IMR-90 (cell line): Measurements from ENCODE around the gene CLNK. TPM values are rescaled to one million over a fixed set of nuclear protein-coding genes. Genes with fewer than 3 reads are reported as not detected.

ENCODE experiments used
- ATAC-seq: fragments of 200-7000 bp; cut with Tn5 transposase; 2 replicates; pipeline ENCODE4 v1.9.1; 2020; ENCODE audit warnings: low read depth, mild to moderate bottlenecking, moderate library complexity
- BruUV-seq: library from RNA; stranded (reverse); fragments of 400-500 nt; replicated peaks from 2 replicates; lab custom pipeline; 2021; lab: Mats Ljungman, UMichigan
- CTCF ChIA-PET: fragments of 300-600 bp; formaldehyde crosslinking; extraction: SDS; loops from one replicate; lab custom pipeline; 2021; ENCODE audit warnings: antibody characterized with exemption; lab: Yijun Ruan, JAX
- POLR2A ChIA-PET: fragments of 300-600 bp; sonication (Branson Sonifier 250); formaldehyde crosslinking; loops from one replicate; lab custom pipeline; 2022; ENCODE audit warnings: antibody characterized with exemption; ENCODE audit not compliant: unreplicated experiment; lab: Charles Lee
- DNase-seq: peaks from one replicate; pipeline ENCODE4 v3.0.0; 2013
- H2AFZ ChIP-seq: replicated peaks from 2 replicates; pipeline ENCODE3; 2013; ENCODE audit warnings: low read length, mild to moderate bottlenecking; ENCODE audit not compliant: poor library complexity
- H2AK5ac ChIP-seq: 2 replicates; pipeline ENCODE4 v1.6.1; 2013; ENCODE audit warnings: low read depth, low read length, inconsistent platforms
- H2AK9ac ChIP-seq: replicated peaks from 2 replicates; pipeline ENCODE3; 2013; ENCODE audit warnings: mild to moderate bottlenecking, low read depth, low read length, moderate library complexity; ENCODE audit not compliant: poor library complexity
- H2BK120ac ChIP-seq: 2 replicates; pipeline ENCODE4 v1.6.1; 2013; ENCODE audit warnings: low read depth, low read length, inconsistent platforms
- H2BK15ac ChIP-seq: 3 replicates; pipeline ENCODE4 v1.6.1; 2013; ENCODE audit warnings: low read depth, low read length, inconsistent platforms
- H2BK20ac ChIP-seq: 2 replicates; pipeline ENCODE4 v1.6.1; 2013; ENCODE audit warnings: low read depth, mild to moderate bottlenecking, inconsistent platforms, low read length, moderate library complexity
- H2BK5ac ChIP-seq: 2 replicates; pipeline ENCODE4 v1.6.1; 2013; ENCODE audit warnings: mild to moderate bottlenecking, low read depth, low read length, inconsistent platforms; ENCODE audit not compliant: poor library complexity, severe bottlenecking
- H3K14ac ChIP-seq: replicated peaks from 2 replicates; pipeline ENCODE4 v1.6.1; 2013; ENCODE audit warnings: low read depth, low read length, inconsistent platforms
- H3K18ac ChIP-seq: 2 replicates; pipeline ENCODE4 v1.6.1; 2013; ENCODE audit warnings: low read depth, low read length, control low read depth
- H3K23ac ChIP-seq: 2 replicates; pipeline ENCODE4 v1.6.1; 2013; ENCODE audit warnings: low read depth, low read length, inconsistent platforms
- H3K27ac ChIP-seq: 2 replicates; pipeline ENCODE4 v1.5.1; 2013; ENCODE audit warnings: mild to moderate bottlenecking, control low read depth, low read length; ENCODE audit not compliant: insufficient read depth
- H3K27me3 ChIP-seq: 2 replicates; pipeline ENCODE4 v1.6.1; 2013; ENCODE audit warnings: low read length; ENCODE audit not compliant: control insufficient read depth, insufficient read depth
- H3K36me3 ChIP-seq: 2 replicates; pipeline ENCODE4 v1.6.1; 2013; ENCODE audit warnings: low read length, mixed read lengths; ENCODE audit not compliant: control insufficient read depth, insufficient read depth
- H3K4ac ChIP-seq: 2 replicates; pipeline ENCODE4 v1.6.1; 2013; ENCODE audit warnings: low read depth, low read length, inconsistent platforms
- H3K4me1 ChIP-seq: 2 replicates; pipeline ENCODE4 v1.6.1; 2013; ENCODE audit warnings: low read length, mixed read lengths; ENCODE audit not compliant: control insufficient read depth, insufficient read depth
- H3K4me2 ChIP-seq: 2 replicates; pipeline ENCODE4 v1.6.1; 2013; ENCODE audit warnings: low read depth, mild to moderate bottlenecking, control low read depth, low read length, moderate library complexity
- H3K4me3 ChIP-seq: 2 replicates; pipeline ENCODE4 v1.5.1; 2013; ENCODE audit warnings: low read depth, mild to moderate bottlenecking, control low read depth, low read length, moderate library complexity; ENCODE audit not compliant: insufficient read depth
- H3K56ac ChIP-seq: 2 replicates; pipeline ENCODE4 v1.6.1; 2013; ENCODE audit warnings: low read length, inconsistent platforms; ENCODE audit not compliant: insufficient read depth; ENCODE audit errors: extremely low read depth
- H3K79me1 ChIP-seq, 2 experiments: 2 replicates each; pipeline ENCODE4 v1.6.1; 2013; ENCODE audit warnings: low read length in 2 of 2, inconsistent platforms in 1 of 2, low read depth in 1 of 2
- H3K9ac ChIP-seq: 2 replicates; pipeline ENCODE4 v1.6.1; 2013; ENCODE audit warnings: low read depth, low read length, control low read depth
- H3K9me1 ChIP-seq: 2 replicates; pipeline ENCODE4 v1.6.1; 2013; ENCODE audit warnings: low read length, inconsistent platforms; ENCODE audit not compliant: insufficient read depth
- H3K9me3 ChIP-seq: 2 replicates; pipeline ENCODE4 v1.6.1; 2013; ENCODE audit warnings: low read length; ENCODE audit not compliant: control insufficient read depth, insufficient read depth
- H4K20me1 ChIP-seq: 2 replicates; pipeline ENCODE4 v1.6.1; 2013; ENCODE audit warnings: low read length, inconsistent platforms; ENCODE audit not compliant: insufficient read depth
- H4K5ac ChIP-seq: 2 replicates; pipeline ENCODE4 v1.6.1; 2013; ENCODE audit warnings: mild to moderate bottlenecking, low read depth, low read length, control low read depth
- H4K8ac ChIP-seq, 2 experiments: 2 replicates each; pipeline ENCODE4 v1.6.1; 2013; ENCODE audit warnings: low read depth in 2 of 2, low read length in 2 of 2, control low read depth in 1 of 2, inconsistent platforms in 1 of 2
- H4K91ac ChIP-seq: 2 replicates; pipeline ENCODE4 v1.6.1; 2013; ENCODE audit warnings: low read depth, low read length, inconsistent platforms; ENCODE audit not compliant: insufficient read depth
- CEBPB ChIP-seq: IDR thresholded peaks from 2 replicates; pipeline ENCODE4 v1.6.1; 2012; ENCODE audit warnings: low read depth, low read length, improper control_type of control experiment
- RFX5 ChIP-seq: IDR thresholded peaks from 2 replicates; pipeline ENCODE4 v1.8.0; 2012; ENCODE audit warnings: low read depth, mild to moderate bottlenecking, low read length, moderate library complexity
- WGBS, 2 experiments: methylation state at CpG; one replicate each; pipeline versions ENCODE4 v1.1.5 to v1.1.7; 2013; ENCODE audit warnings: missing lambda C conversion rate in 2 of 2; ENCODE audit not compliant: insufficient read length in 1 of 2; ENCODE audit errors: extremely low coverage in 2 of 2; 5-methylcytosine and 5-hydroxymethylcytosine counted together
- dilution Hi-C: fragments of 300-500 bp; cut with HindIII; formaldehyde crosslinking; loops from one replicate; pipeline ENCODE4 v1.14.3; 2018; ENCODE audit warnings: low sequenced_read_pairs; ENCODE audit not compliant: unreplicated experiment
- in situ Hi-C: fragments of 300-500 bp; cut with MboI; formaldehyde crosslinking; loops from 3 replicates; pipeline ENCODE4 v1.14.3; 2019; ENCODE audit warnings: low sequenced_read_pairs, inconsistent platforms, mixed read lengths
- intact Hi-C: fragments of 100-400 bp; cut with micrococcal nuclease; formaldehyde crosslinking; loops from 2 replicates; pipeline ENCODE4 v1.10.0; 2022
- polyA plus RNA-seq, 3 experiments: library from polyadenylated mRNA; depleted of rRNA; stranded (reverse); fragments of >200 nt; gene quantifications; 2 replicates each; pipeline ENCODE4 v1.2.3, GENCODE V29; 2012; ENCODE audit warnings: low replicate concordance in 1 of 3
- total RNA-seq: library from RNA; depleted of rRNA; stranded (reverse); fragments of >200 nt; gene quantifications from 2 replicates; pipeline ENCODE4 v1.2.3, GENCODE V29; 2012

The CLNK gene
- total and polyA plus RNA-seq, 2 of the 4 experiments (the other 2 are of a cell fraction) = not detected

DNA sequence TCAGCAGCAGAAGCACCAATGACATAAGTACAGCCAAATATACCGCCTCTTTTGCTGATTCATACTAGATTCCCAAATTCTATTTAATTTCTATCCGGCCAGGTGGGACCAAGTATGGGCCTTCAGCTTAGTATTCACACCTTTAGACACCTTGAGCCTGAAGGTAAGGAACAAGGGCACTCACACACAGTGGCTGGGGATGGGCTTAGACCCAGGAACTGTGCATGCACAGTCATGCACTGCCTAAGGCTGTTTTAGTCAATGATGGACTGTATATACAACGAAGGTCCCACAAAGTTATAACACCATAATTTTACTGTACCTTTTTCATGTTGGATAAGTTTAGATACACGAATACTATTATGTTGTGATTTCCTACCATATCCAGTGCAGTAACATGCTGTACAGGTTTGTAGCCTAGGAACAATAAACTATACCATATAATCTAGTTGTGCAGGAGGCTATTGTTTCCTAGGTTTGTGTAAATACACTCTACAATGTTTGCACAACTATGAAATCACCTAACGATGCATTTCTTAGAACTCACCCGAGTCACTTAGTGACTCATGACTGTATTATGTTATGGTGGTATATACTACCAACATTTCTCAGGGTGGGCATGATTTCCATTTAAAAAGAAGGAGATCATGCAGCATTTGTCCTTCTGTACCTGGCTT, 9.7 kb upstream of the CLNK start:
- Histone ChIP-seq H3K27ac (no peak overlapping the region), H3K4me2 (no peak overlapping the region), H4K5ac (no peak overlapping the region), H4K20me1 (no peaks in the 10 kb centered on the region), H3K23ac (no peak overlapping the region), H2AK9ac (no peak overlapping the region), H3K4me1 (0 out of 2 replicates have a peak, but pooled peaks cover 3% of the 10 kb centered on the region), H3K9me1 (no peaks in the 10 kb centered on the region), H2AK5ac (no peak overlapping the region), H3K79me1 (no peaks in the 10 kb centered on the region), H2BK120ac (no peak overlapping the region), H2BK20ac (no peak overlapping the region), H4K8ac (no peak overlapping the region), H3K27me3 (no peaks in the 10 kb centered on the region), H4K91ac (no peak overlapping the region), H3K56ac (no peak overlapping the region), H2BK5ac (no peak overlapping the region), H3K14ac (no peak overlapping the region), H3K4me3 (no peak overlapping the region), H3K4ac (no peak overlapping the region), H3K18ac (no peak overlapping the region), H3K9me3 (no peaks in the 10 kb centered on the region), H2BK15ac (no peak overlapping the region), H2AFZ (no peak overlapping the region), H3K9ac (no peak overlapping the region), H3K36me3 (no peaks in the 10 kb centered on the region)
- DNase-seq = peak; percentile 28
- dilution Hi-C loops = no loop called here
- no TSS peak for BruUV-seq
- POLR2A ChIA-PET = no interaction called here
- in situ Hi-C loops = no loop called here
- no peak for TF ChIP-seq RFX5
- TF ChIP-seq CEBPB = peak; percentile 12; the same call in 1 of the 2 replicates
- intact Hi-C loops = no loop called here
- CTCF ChIA-PET = interaction anchor here (1.0 kb wide), 1 partner anchor 19 kb away, joined by 3 read pairs; no protein-coding TSS in a partner anchor
- no CpG with 5 or more reads among the region's 6 CpGs for WGBS, 2 experiments
- ATAC-seq = no peak
